Esophagus muscularis mucosa (tissue), 4 donors: ENCODE data around the gene CCDC32. TPM values are rescaled to one million over a fixed set of nuclear protein-coding genes. Genes with fewer than 3 reads are reported as not detected.

Experiments used
- DNase-seq: peaks from one replicate; pipeline ENCODE4 v3.0.0-alpha.2; 2017; ENCODE audit errors: extremely low spot score
- H3K27ac ChIP-seq, 4 donors: fragments of 200-600 bp; sonication (generic); replicated peaks in 1 of 4; 1 replicate in 3 of 4; 2 replicates in 1 of 4; pipeline ENCODE4 v1.5.1; 2016 to 2019; ENCODE audit warnings: mild to moderate bottlenecking in 1 of 4
- H3K27me3 ChIP-seq, 4 donors: fragments of 200-600 bp; sonication (generic); one replicate each; pipeline versions ENCODE4 v1.5.1 to v1.6.0; 2016 to 2019
- H3K36me3 ChIP-seq, 4 donors: fragments of 200-600 bp; sonication (generic); one replicate each; pipeline ENCODE4 v1.5.1; 2016 to 2019
- H3K4me1 ChIP-seq, 4 donors: fragments of 200-600 bp; sonication (generic); one replicate each; pipeline ENCODE4 v1.5.1; 2016 to 2019
- H3K4me3 ChIP-seq, 4 donors: fragments of 200-600 bp; sonication (generic); 1 replicate in 2 of 4; 2 replicates in 2 of 4; pipeline ENCODE4 v1.5.1; 2016 to 2019; ENCODE audit warnings: mild to moderate bottlenecking in 4 of 4, moderate library complexity in 1 of 4
- H3K9me3 ChIP-seq, 4 donors: fragments of 200-600 bp; sonication (generic); 1 replicate in 3 of 4; 2 replicates in 1 of 4; pipeline ENCODE4 v1.5.1; 2016 to 2019
- EP300 ChIP-seq: sonication (generic); formaldehyde crosslinking; IDR thresholded peaks from one replicate; pipeline ENCODE4 v1.6.1; 2017; ENCODE audit warnings: antibody characterized with exemption
- POLR2A ChIP-seq: fragments of 450-650 bp; IDR thresholded peaks from one replicate; pipeline ENCODE4 v1.6.1; 2017; ENCODE audit warnings: antibody characterized with exemption, moderate library complexity, mild to moderate bottlenecking, low read depth
- POLR2AphosphoS5 ChIP-seq, 2 donors: sonication (generic); formaldehyde crosslinking; IDR thresholded peaks; one replicate each; pipeline ENCODE4 v1.6.1; 2017; ENCODE audit warnings: antibody characterized with exemption in 2 of 2
- WGBS: methylation state at CpG from one replicate; pipeline ENCODE4 v1.1.5; 2018; 5-methylcytosine and 5-hydroxymethylcytosine counted together
- intact Hi-C: fragments of 100-400 bp; cut with DNase I; formaldehyde crosslinking; loops from one replicate; pipeline ENCODE4 v1.15.1; 2023
- total RNA-seq, 4 donors: library from RNA; depleted of rRNA; stranded (reverse); fragments of >200 nt; gene quantifications; one replicate each; pipeline versions ENCODE4 v1.1.0 to v1.2.1, GENCODE V29; 2016
- TF ChIP-seq, protein P1 (sequence below), 3 experiments: fragments of 200-600 bp in 2 of 3; fragments of 450-650 bp in 1 of 3; sonication (generic) in 2 of 3; IDR thresholded peaks; one replicate each; pipeline ENCODE4 v1.5.1; 2017 to 2019; ENCODE audit warnings: antibody characterized with exemption in 3 of 3, mild to moderate bottlenecking in 2 of 3, moderate library complexity in 1 of 3

CCDC32 gene
- total RNA-seq, 4 donors from 2014 or later = 24.9 to 38.3 (median 36.0) TPM

- Histone ChIP-seq H3K27me3 (no peaks in the 10 kb centered on the region), H3K27ac (no peak overlapping the region), H3K36me3 (peaks cover 6 to 80% (median 40%) of the 10 kb centered on the region in 4 donors), H3K4me1 (peaks cover 0 to 20% (median 2%) of the 10 kb centered on the region in 4 donors), H3K9me3 (no peaks in the 10 kb centered on the region), H3K4me3 (no peak overlapping the region)
- 92% methylated on average over 2 of the region's 2 CpGs for WGBS
- TF ChIP-seq POLR2AphosphoS5 (IDR thresholded peaks at IDR 0.05) = no peak
- TF ChIP-seq POLR2A = no peak
- TF ChIP-seq, protein P1, sequence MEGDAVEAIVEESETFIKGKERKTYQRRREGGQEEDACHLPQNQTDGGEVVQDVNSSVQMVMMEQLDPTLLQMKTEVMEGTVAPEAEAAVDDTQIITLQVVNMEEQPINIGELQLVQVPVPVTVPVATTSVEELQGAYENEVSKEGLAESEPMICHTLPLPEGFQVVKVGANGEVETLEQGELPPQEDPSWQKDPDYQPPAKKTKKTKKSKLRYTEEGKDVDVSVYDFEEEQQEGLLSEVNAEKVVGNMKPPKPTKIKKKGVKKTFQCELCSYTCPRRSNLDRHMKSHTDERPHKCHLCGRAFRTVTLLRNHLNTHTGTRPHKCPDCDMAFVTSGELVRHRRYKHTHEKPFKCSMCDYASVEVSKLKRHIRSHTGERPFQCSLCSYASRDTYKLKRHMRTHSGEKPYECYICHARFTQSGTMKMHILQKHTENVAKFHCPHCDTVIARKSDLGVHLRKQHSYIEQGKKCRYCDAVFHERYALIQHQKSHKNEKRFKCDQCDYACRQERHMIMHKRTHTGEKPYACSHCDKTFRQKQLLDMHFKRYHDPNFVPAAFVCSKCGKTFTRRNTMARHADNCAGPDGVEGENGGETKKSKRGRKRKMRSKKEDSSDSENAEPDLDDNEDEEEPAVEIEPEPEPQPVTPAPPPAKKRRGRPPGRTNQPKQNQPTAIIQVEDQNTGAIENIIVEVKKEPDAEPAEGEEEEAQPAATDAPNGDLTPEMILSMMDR (IDR thresholded peaks at IDR 0.05) = no peak
- no peak for TF ChIP-seq EP300
- DNase-seq = no peak
- intact Hi-C loops = no loop called here
These were observed 9.0 kb downstream of the CCDC32 start for GRCh38 chr15:40555876-40556275.

DNA sequence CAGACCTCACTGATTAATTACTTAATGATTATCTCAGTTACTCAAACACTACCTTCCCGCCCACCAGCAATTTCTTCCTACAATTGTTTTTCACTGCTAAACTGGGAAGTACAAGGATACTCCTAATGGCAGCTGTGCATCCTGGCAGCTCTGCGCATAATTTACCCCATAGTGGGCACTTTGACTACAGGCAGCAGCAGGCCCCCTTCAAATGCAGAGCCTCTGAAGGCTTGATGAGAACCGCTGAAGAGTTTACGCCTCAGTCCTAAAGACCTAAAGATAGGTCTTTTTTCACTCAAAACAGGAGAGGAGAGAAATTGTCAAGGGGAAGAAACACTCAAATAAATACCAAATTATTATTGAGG, 10.7 kb downstream of the CCDC32 start:
- H3K36me3 ChIP-seq = peaks cover 6 to 92% (median 41%) of the 10 kb centered on the region in 4 donors
- intact Hi-C loops = no loop called here

DNA sequence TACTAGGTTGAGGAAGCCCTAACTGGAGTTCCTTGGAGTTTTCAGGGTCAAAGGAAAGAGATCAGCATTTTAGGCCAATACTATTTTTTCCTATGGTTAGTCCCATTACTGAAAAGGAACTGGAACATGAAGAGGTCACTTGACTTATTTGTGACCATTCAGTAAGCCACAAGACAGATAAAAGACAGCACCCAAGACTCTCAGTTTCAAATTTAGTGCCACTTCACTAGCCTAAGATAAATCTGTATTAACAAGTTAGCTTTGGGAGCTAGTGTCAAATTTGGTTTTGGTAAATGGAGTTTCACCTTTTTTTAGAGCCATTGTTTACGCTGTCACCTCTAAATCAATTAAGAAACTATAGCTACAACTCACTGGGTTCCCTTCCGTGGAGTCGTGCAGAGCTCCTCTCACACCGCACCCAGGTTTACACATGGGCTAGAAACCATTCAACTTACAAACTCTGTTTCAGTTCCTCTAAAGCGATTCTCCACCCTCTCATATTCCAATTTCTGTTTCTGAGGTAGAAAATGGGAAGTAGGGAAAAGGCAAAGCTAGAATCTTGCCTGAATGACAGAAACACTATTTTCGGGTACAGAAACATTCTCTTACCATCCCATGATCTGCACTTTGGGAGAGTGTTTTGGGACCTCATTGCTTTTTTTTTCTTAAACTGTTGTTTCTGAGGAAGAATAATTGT, 14.4 kb downstream of the CCDC32 start:
- no peak overlapping the region for H3K27ac ChIP-seq
- H3K4me1 ChIP-seq = peaks cover 3 to 24% (median 9%) of the 10 kb centered on the region in 4 donors
- H3K4me3 ChIP-seq = no peak overlapping the region
- no peaks in the 10 kb centered on the region for H3K27me3 ChIP-seq
- H3K36me3 ChIP-seq = peaks cover 0 to 91% (median 38%) of the 10 kb centered on the region in 4 donors
- TF ChIP-seq EP300 = no peak
- H3K9me3 ChIP-seq = no peaks in the 10 kb centered on the region
- intact Hi-C loops = no loop called here
- WGBS = 84% methylated on average over 6 of the region's 6 CpGs
- no peak for DNase-seq

More for the DNA sequence above, 10.7 kb downstream of the CCDC32 start:
- Histone ChIP-seq H3K27me3 (no peaks in the 10 kb centered on the region), H3K27ac (no peak overlapping the region), H3K4me1 (peaks cover 3 to 24% (median 9%) of the 10 kb centered on the region in 4 donors), H3K4me3 (no peak overlapping the region), H3K9me3 (no peaks in the 10 kb centered on the region)
- TF ChIP-seq EP300 (no peak), POLR2AphosphoS5 (IDR thresholded peaks at IDR 0.05) (no peak), POLR2A (no peak)
- TF ChIP-seq, protein P1 (IDR thresholded peaks at IDR 0.05) = no peak
- WGBS = 88% methylated on average over 3 of the region's 4 CpGs
- no peak for DNase-seq

DNA sequence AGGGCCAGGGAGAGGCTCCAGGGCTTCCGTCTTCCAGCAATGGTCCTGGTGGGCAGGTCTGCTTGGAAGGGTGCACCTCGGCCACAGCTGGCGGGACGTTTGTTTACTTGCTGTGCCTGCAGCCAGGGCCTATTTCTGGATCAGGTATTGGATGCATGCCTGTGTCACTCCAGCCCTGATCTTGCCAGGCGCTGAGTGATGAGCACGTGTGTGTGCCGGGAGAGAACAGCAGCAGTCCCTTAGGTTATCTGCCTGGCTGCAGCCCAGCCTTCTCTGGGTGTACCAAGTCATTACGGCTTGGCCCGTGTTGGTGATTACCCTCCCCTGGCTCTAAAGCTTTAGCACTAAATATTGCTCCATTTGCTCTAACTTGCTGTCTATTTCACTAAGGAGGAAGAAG, 14.9 kb downstream of the CCDC32 start:
- DNase-seq = no peak

GRCh38 chr15:40548610-40549009, 16.2 kb downstream of the CCDC32 start:
- intact Hi-C loops = no loop called here
- 88% methylated on average over 2 of the region's 2 CpGs for WGBS
- Histone ChIP-seq H3K27ac (no peak overlapping the region), H3K27me3 (no peaks in the 10 kb centered on the region), H3K9me3 (no peaks in the 10 kb centered on the region), H3K4me1 (peaks cover 3 to 14% (median 9%) of the 10 kb centered on the region in 4 donors), H3K4me3 (no peak overlapping the region), H3K36me3 (peaks cover 0 to 72% (median 27%) of the 10 kb centered on the region in 4 donors)
- no peak for DNase-seq
- no peak for TF ChIP-seq POLR2A
- TF ChIP-seq, protein P1 (IDR thresholded peaks at IDR 0.05) = no peak
- TF ChIP-seq EP300 = no peak

More for the DNA sequence above, 14.9 kb downstream of the CCDC32 start:
- Histone ChIP-seq H3K36me3 (peaks cover 0 to 85% (median 32%) of the 10 kb centered on the region in 4 donors), H3K9me3 (no peaks in the 10 kb centered on the region), H3K4me1 (peaks cover 3 to 24% (median 9%) of the 10 kb centered on the region in 4 donors), H3K4me3 (no peak overlapping the region), H3K27ac (no peak overlapping the region), H3K27me3 (no peaks in the 10 kb centered on the region)
- intact Hi-C loops = no loop called here
- WGBS = 59% methylated on average over 9 of the region's 9 CpGs
- TF ChIP-seq POLR2AphosphoS5 (IDR thresholded peaks at IDR 0.05) (no peak), POLR2A (no peak), EP300 (no peak)
- TF ChIP-seq, protein P1 (IDR thresholded peaks at IDR 0.05) = no peak
